ENCODE measurements around the gene ZNF100. TPM values are rescaled to one million over a fixed set of nuclear protein-coding genes. Genes with fewer than 3 reads are reported as not detected.
"Not testable (repeated sequence)": the region's sequence is repeated elsewhere in the genome, so short reads cannot be mapped to it uniquely, and the experiment has no call there.

Gene ZNF100
- total RNA-seq, 2 experiments from 2014 or later: 20.9 to 23.6 TPM

- ChIA-PET CTCF (interaction anchor here (1.0 to 1.8 kb wide), 4 partner anchors 10 to 494 kb away, joined by 3 to 21 read pairs (median 5); partner anchors contain the start of gene ZNF429), POLR2A (no interaction called here)
- Mint-ChIP-seq H3K9me3 (no peaks in the 10 kb centered on the region), H3K4me3 (no peak overlapping the region), H3K27me3 (no peaks in the 10 kb centered on the region), H3K4me1 (ENCODE audit: low read depth) (no peaks in the 10 kb centered on the region), H3K36me3 (no peaks in the 10 kb centered on the region), H3K27ac (no peak overlapping the region)
- intact Hi-C loops (cut with micrococcal nuclease): loop anchor here (1.0 kb wide), 2 partner anchors 213 to 494 kb away; no protein-coding TSS in a partner anchor
- no peak for DNase-seq
These were observed 69.7 kb downstream of the ZNF100 start for GRCh38 chr19:21697698-21698097.

- Mint-ChIP-seq H3K4me3 (no peak overlapping the region), H3K27me3 (no peaks in the 10 kb centered on the region), H3K9me3 (no peaks in the 10 kb centered on the region), H3K27ac (no peak overlapping the region), H3K4me1 (ENCODE audit: low read depth) (no peaks in the 10 kb centered on the region), H3K36me3 (no peaks in the 10 kb centered on the region)
- intact Hi-C loops (cut with micrococcal nuclease): no loop called here
- ChIA-PET POLR2A (no interaction called here), CTCF (no interaction called here)
- DNase-seq: no peak
These were observed 73.0 kb downstream of the ZNF100 start for GRCh38 chr19:21694171-21694906.

- H3K4me1 Mint-ChIP-seq (ENCODE audit: low read depth): no peaks in the 10 kb centered on the region
These were observed 74.0 kb downstream of the ZNF100 start for GRCh38 chr19:21693399-21693798.

GRCh38 chr19:21691661-21692060 lies 75.7 kb downstream of the ZNF100 start:
- Mint-ChIP-seq H3K36me3 (no peaks in the 10 kb centered on the region), H3K4me1 (ENCODE audit: low read depth) (no peaks in the 10 kb centered on the region), H3K9me3 (no peaks in the 10 kb centered on the region), H3K27ac (no peak overlapping the region), H3K4me3 (no peak overlapping the region), H3K27me3 (no peaks in the 10 kb centered on the region)
- DNase-seq: no peak
- CTCF ChIA-PET: interaction anchor here (0.7 kb wide), 1 partner anchor 207 kb away, joined by 3 read pairs; no protein-coding TSS in a partner anchor
- POLR2A ChIA-PET: no interaction called here
- intact Hi-C loops (cut with micrococcal nuclease): no loop called here

More at GRCh38 chr19:21693399-21693798, 74.0 kb downstream of the ZNF100 start:
- ChIA-PET CTCF (no interaction called here), POLR2A (no interaction called here)
- Mint-ChIP-seq H3K9me3 (no peaks in the 10 kb centered on the region), H3K4me3 (no peak overlapping the region), H3K27me3 (no peaks in the 10 kb centered on the region), H3K36me3 (no peaks in the 10 kb centered on the region), H3K27ac (no peak overlapping the region)
- intact Hi-C loops (cut with micrococcal nuclease): no loop called here
- DNase-seq: no peak

GRCh38 chr19:21688464-21688863 lies 78.9 kb downstream of the ZNF100 start:
- no peaks in the 10 kb centered on the region for H3K9me3 Mint-ChIP-seq
- H3K36me3 Mint-ChIP-seq: no peaks in the 10 kb centered on the region
- intact Hi-C loops (cut with micrococcal nuclease): no loop called here
- no peak overlapping the region for H3K4me3 Mint-ChIP-seq
- no peaks in the 10 kb centered on the region for H3K27me3 Mint-ChIP-seq
- ChIA-PET CTCF (no interaction called here), POLR2A (no interaction called here)
- no peak overlapping the region for H3K27ac Mint-ChIP-seq
- H3K4me1 Mint-ChIP-seq (ENCODE audit: low read depth): no peaks in the 10 kb centered on the region
- DNase-seq: no peak

GRCh38 chr19:21680671-21681070 lies 86.7 kb downstream of the ZNF100 start:
- CTCF ChIA-PET: no interaction called here

GRCh38 chr19:21680026-21680425 lies 87.4 kb downstream of the ZNF100 start:
- H3K4me3 Mint-ChIP-seq: no peak overlapping the region
- no peaks in the 10 kb centered on the region for H3K9me3 Mint-ChIP-seq
- no peak for DNase-seq
- intact Hi-C loops (cut with micrococcal nuclease): no loop called here
- no peaks in the 10 kb centered on the region for H3K36me3 Mint-ChIP-seq
- ChIA-PET POLR2A (no interaction called here), CTCF (no interaction called here)
- peaks cover 18% of the 10 kb centered on the region for H3K27me3 Mint-ChIP-seq
- H3K27ac Mint-ChIP-seq: no peak overlapping the region
- H3K4me1 Mint-ChIP-seq (ENCODE audit: low read depth): peaks cover 4% of the 10 kb centered on the region

More at GRCh38 chr19:21680671-21681070, 86.7 kb downstream of the ZNF100 start:
- Mint-ChIP-seq H3K4me3 (no peak overlapping the region), H3K9me3 (no peaks in the 10 kb centered on the region), H3K27ac (no peak overlapping the region), H3K4me1 (ENCODE audit: low read depth) (peaks cover 4% of the 10 kb centered on the region), H3K27me3 (peaks cover 18% of the 10 kb centered on the region), H3K36me3 (no peaks in the 10 kb centered on the region)
- no peak for DNase-seq
- POLR2A ChIA-PET: no interaction called here
- intact Hi-C loops (cut with micrococcal nuclease): no loop called here

- Mint-ChIP-seq H3K27ac (no peak overlapping the region), H3K4me1 (ENCODE audit: low read depth) (peaks cover 4% of the 10 kb centered on the region), H3K9me3 (no peaks in the 10 kb centered on the region), H3K27me3 (peaks cover 20% of the 10 kb centered on the region), H3K36me3 (no peaks in the 10 kb centered on the region), H3K4me3 (peak overlapping the region; percentile 31)
- ChIA-PET CTCF (no interaction called here), POLR2A (no interaction called here)
- intact Hi-C loops (cut with micrococcal nuclease): no loop called here
- peak; percentile 26 for DNase-seq
These were observed 89.5 kb downstream of the ZNF100 start for GRCh38 chr19:21677696-21678418.

- Mint-ChIP-seq H3K4me1 (ENCODE audit: low read depth) (peaks cover 4% of the 10 kb centered on the region), H3K4me3 (no peak overlapping the region), H3K27me3 (peaks cover 11% of the 10 kb centered on the region), H3K27ac (no peak overlapping the region), H3K9me3 (no peaks in the 10 kb centered on the region), H3K36me3 (no peaks in the 10 kb centered on the region)
- DNase-seq: no peak
- intact Hi-C loops (cut with micrococcal nuclease): no loop called here
- CTCF ChIA-PET: no interaction called here
- POLR2A ChIA-PET: no interaction called here
These were observed 92.9 kb downstream of the ZNF100 start for GRCh38 chr19:21674454-21674853.

- H3K4me1 Mint-ChIP-seq (ENCODE audit: low read depth); CTCF ChIA-PET; H3K4me3 Mint-ChIP-seq; H3K36me3 Mint-ChIP-seq; H3K27ac Mint-ChIP-seq; POLR2A ChIA-PET; intact Hi-C loops (cut with micrococcal nuclease); DNase-seq; H3K9me3 Mint-ChIP-seq; H3K27me3 Mint-ChIP-seq: not testable (repeated sequence)
These were observed 93.9 kb downstream of the ZNF100 start for GRCh38 chr19:21673479-21673878.
